Subcutaneous adipose tissue (tissue), 4 donors: ENCODE data around the gene PALD1. TPM values are rescaled to one million over a fixed set of nuclear protein-coding genes. Genes with fewer than 3 reads are reported as not detected.

Source experiments
- CTCF ChIP-seq: fragments of 450-650 bp; IDR thresholded peaks from one replicate; pipeline ENCODE4 v1.5.1; 2016; ENCODE audit warnings: low read depth, mild to moderate bottlenecking, control low read depth, antibody characterized with exemption, moderate library complexity
- total RNA-seq, 4 donors: library from RNA; depleted of rRNA; stranded (reverse); fragments of >200 nt; gene quantifications; one replicate each; pipeline ENCODE4 v1.1.0, GENCODE V29; 2016

Gene PALD1
- total RNA-seq, 4 donors from 2014 or later = 1.0 to 4.5 (median 2.9) TPM

- no peak for TF ChIP-seq CTCF
Observed at GRCh38 chr10:70586348-70586930, 107.9 kb downstream of the PALD1 start.

GRCh38 chr10:70587045-70587658 lies 108.6 kb downstream of the PALD1 start:
- no peak for TF ChIP-seq CTCF

- TF ChIP-seq CTCF = no peak
Observed at GRCh38 chr10:70588255-70588654, 109.7 kb downstream of the PALD1 start.

- no peak for TF ChIP-seq CTCF
Observed at GRCh38 chr10:70588859-70589570, 110.4 kb downstream of the PALD1 start.

GRCh38 chr10:70589762-70590654 lies 111.4 kb downstream of the PALD1 start:
- no peak for TF ChIP-seq CTCF

GRCh38 chr10:70590655-70591416 lies 112.3 kb downstream of the PALD1 start:
- TF ChIP-seq CTCF = no peak
